ENCODE data around the gene PPME1. TPM values are rescaled to one million over a fixed set of nuclear protein-coding genes. Genes with fewer than 3 reads are reported as not detected.
A peak's percentile ranks its signal among the peaks of the same experiment; 100 is the strongest.

PPME1 gene
- total RNA-seq, 1 experiment from 2014 or later: 68.3 TPM

DNA sequence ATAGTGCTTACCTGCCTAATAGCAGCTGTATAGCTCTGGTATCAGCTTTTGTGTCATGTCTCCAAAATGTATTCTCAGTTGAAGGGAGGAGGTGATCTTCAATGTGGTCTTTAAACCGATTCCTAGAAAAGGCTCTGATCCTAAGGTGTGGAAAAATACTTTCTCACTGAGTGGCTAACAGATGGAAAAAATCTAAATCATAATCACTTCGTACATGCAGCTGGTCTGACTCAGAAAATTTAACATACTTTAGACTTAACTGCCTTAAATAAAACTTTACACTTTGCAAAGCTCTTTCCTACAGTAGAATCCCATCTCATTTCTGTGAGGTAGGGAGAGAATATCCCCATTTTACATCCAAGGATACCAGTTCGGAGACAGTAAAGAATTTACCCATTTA lies 38.3 kb upstream of the PPME1 start (continued):
- TF ChIP-seq YY1 (IDR thresholded peaks at IDR 0.05; ENCODE audit: extremely low read depth, insufficient replicate concordance, low read depth, low read length): no peak

- Histone ChIP-seq H3K9ac (ENCODE audit: low read length) (no peak overlapping the region), H3K36me3 (ENCODE audit: control insufficient read depth in 1 of 2, insufficient read depth in 2 of 2, low read length in 2 of 2) (0 out of 4 replicates have a peak, but pooled peaks cover 6 to 7% of the 10 kb centered on the region in 2 experiments), H3K79me2 (ENCODE audit: insufficient read depth, low read length) (no peaks in the 10 kb centered on the region), H3K27ac (ENCODE audit: low read depth, low read length) (peak overlapping the region; percentile 95; the same call in 1 of the 2 replicates), H3K4me2 (ENCODE audit: low read length) (no peak overlapping the region), H3K4me1 (ENCODE audit: control insufficient read depth in 1 of 2, insufficient read depth in 2 of 2, low read length in 2 of 2) (peaks cover 44 to 50% of the 10 kb centered on the region in 2 experiments), H3K9me2 (ENCODE audit: insufficient read depth) (no peaks in the 10 kb centered on the region), H4K20me1 (ENCODE audit: insufficient read depth) (no peaks in the 10 kb centered on the region), H3K9me3 (ENCODE audit: control insufficient read depth in 1 of 2, insufficient read depth in 1 of 2, low read depth in 1 of 2, low read length in 2 of 2) (no peaks in the 10 kb centered on the region), H3K27me3 (ENCODE audit: insufficient read depth, low read length) (no peaks in the 10 kb centered on the region), H2AFZ (ENCODE audit: low read depth, low read length, poor library complexity, severe bottlenecking) (no peak overlapping the region), H3K4me3 (replicated peaks in 1 of 2; ENCODE audit: low read depth in 1 of 2, low read length in 2 of 2) (no peak overlapping the region)
- CTCF ChIA-PET: no interaction called here
- intact Hi-C loops (cut with micrococcal nuclease): no loop called here
- POLR2A ChIA-PET: no interaction called here
- no peak for DNase-seq (ENCODE audit: low read depth, low spot score)
- RAD21 ChIA-PET (ENCODE audit: low non-redundant PET in 1 of 2, low total read pairs in 2 of 2, uncharacterized antibody in 2 of 2, unreplicated experiment in 2 of 2): no interaction called here
- no TSS peak for BruUV-seq (replicated peaks)
- no peak for ATAC-seq
- TF ChIP-seq SRF (IDR thresholded peaks at IDR 0.05; ENCODE audit: low read depth) (no peak), ZNF274 (IDR thresholded peaks at IDR 0.05; ENCODE audit: low read depth, low read length) (no peak), CTCF (IDR thresholded peaks at IDR 0.05 in 2 of 3, conservative IDR thresholded peaks at IDR 0.05 in 1 of 3; ENCODE audit: borderline replicate concordance in 1 of 3, insufficient read depth in 1 of 3, low read depth in 2 of 3, low read length in 2 of 3) (no peak), CBX3 (IDR thresholded peaks at IDR 0.05; ENCODE audit: low read depth) (no peak), JUND (IDR thresholded peaks at IDR 0.05) (no peak), ELF1 (IDR thresholded peaks at IDR 0.05; ENCODE audit: borderline replicate concordance, low read depth) (no peak), EZH2phosphoT487 (IDR thresholded peaks at IDR 0.05; ENCODE audit: borderline replicate concordance) (no peak), FOSL1 (IDR thresholded peaks at IDR 0.05; ENCODE audit: low read depth) (no peak), ZFX (IDR thresholded peaks at IDR 0.05) (no peak)
Observed at GRCh38 chr11:74133436-74133835, 37.7 kb upstream of the PPME1 start.
